Omental fat pad (tissue), 4 donors: ENCODE data around the gene EFHC2. TPM values are rescaled to one million over a fixed set of nuclear protein-coding genes. Genes with fewer than 3 reads are reported as not detected.
"Not testable (repeated sequence)": the region's sequence is repeated elsewhere in the genome, so short reads cannot be mapped to it uniquely, and the experiment has no call there.

Experiments used
- ATAC-seq: fragments of 150-250 bp; one replicate; pipeline ENCODE4 v1.9.1; 2016; ENCODE audit warnings: mild to moderate bottlenecking, moderate library complexity; ENCODE audit not compliant: low FRiP score
- DNase-seq: peaks from one replicate; pipeline ENCODE4 v3.0.0-alpha.2; 2019; ENCODE audit warnings: low spot score
- total RNA-seq, 4 donors: library from RNA; depleted of rRNA; stranded (reverse); fragments of >200 nt; gene quantifications; one replicate each; pipeline ENCODE4 v1.1.0, GENCODE V29; 2016
- TF ChIP-seq, protein P1 (sequence below), 3 donors: fragments of 450-650 bp; IDR thresholded peaks; one replicate each; pipeline ENCODE4 v1.5.1; 2016 to 2017; ENCODE audit warnings: antibody characterized with exemption in 3 of 3, mild to moderate bottlenecking in 3 of 3, moderate library complexity in 2 of 3

Gene EFHC2
- total RNA-seq, 4 donors from 2014 or later: 0.60 to 1.6 TPM; not detected in 2

DNA sequence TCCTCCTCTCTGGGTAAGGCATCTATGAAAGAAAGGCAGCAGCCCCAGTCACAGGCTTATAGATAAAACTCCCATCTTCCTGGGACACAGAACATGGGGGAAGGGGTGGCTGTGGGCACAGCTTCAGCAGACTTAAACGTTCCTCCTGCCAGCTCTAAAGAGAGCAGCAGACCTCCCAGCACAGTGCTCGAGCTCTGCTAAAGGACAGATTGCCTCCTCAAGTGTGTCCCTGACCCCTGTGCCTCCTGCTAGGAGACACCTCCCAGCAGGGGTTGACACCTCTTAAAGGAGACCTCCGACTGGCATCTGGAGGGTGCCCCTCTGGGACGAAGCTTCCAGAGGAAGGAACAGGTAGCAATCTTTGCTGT is 89.9 kb downstream of the EFHC2 start:
- DNase-seq: no peak
- ATAC-seq: no peak
- TF ChIP-seq, protein P1, sequence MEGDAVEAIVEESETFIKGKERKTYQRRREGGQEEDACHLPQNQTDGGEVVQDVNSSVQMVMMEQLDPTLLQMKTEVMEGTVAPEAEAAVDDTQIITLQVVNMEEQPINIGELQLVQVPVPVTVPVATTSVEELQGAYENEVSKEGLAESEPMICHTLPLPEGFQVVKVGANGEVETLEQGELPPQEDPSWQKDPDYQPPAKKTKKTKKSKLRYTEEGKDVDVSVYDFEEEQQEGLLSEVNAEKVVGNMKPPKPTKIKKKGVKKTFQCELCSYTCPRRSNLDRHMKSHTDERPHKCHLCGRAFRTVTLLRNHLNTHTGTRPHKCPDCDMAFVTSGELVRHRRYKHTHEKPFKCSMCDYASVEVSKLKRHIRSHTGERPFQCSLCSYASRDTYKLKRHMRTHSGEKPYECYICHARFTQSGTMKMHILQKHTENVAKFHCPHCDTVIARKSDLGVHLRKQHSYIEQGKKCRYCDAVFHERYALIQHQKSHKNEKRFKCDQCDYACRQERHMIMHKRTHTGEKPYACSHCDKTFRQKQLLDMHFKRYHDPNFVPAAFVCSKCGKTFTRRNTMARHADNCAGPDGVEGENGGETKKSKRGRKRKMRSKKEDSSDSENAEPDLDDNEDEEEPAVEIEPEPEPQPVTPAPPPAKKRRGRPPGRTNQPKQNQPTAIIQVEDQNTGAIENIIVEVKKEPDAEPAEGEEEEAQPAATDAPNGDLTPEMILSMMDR (IDR thresholded peaks at IDR 0.05): no peak

DNA sequence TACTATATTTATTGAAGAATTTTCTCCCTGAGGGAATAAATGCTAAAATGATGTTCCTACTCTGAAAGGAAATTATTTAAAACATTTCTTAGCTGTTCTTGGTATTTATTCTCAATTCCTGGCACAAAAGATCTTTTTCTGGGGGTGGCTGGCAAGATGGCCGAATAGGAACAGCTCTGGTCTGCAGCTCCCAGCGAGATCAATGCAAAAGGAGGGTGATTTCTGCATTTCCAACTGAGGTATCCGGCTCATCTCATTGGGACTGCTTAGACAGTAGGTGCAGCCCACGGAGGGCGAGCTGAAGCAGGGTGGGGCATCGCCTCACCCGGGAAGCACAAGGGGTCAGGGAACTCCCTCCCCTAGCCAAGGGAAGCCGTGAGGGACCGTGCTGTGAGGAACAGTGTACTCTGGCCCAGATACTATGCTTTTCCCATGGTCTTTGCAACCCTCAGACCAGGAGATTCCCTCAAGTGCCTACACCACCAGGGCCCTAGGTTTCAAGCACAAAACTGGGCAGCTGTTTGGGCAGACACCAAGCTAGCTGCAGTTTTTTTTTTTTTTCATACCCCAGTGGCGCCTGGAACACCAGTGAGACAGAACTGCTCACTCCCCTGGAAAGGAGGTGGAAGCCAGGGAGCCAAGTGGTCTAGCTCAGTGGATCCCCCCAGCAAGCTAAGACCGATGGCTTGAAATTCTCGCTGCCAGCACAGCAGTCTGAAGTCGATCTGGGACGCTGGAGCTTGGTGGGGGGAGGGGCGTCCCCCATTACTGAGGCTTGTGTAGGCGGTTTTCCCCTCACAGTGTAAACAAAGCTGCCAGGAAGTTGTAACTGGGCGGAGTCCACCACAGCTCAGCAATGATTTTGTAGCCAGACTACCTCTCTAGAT is 90.5 kb downstream of the EFHC2 start:
- ATAC-seq, DNase-seq: not testable (repeated sequence)

DNA sequence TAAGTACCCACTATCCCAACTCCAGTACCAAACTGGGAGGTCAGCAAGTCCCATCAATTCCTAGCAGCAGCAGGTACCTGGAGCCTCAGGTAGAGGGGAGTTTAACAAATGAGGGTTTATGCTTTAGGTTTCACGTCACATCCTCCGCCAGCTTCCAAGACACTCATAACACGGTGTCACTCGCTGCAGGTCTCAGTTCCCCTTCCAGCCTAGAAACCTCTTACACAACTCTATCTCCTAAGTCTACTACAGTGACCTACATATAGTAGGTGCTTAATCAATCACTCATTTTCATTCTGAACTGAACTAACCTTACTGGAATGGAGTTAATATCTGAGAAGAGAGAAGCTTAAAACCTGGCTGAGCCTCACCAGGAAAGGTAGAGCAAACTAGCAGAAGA is 96.0 kb downstream of the EFHC2 start:
- ATAC-seq: no peak

DNA sequence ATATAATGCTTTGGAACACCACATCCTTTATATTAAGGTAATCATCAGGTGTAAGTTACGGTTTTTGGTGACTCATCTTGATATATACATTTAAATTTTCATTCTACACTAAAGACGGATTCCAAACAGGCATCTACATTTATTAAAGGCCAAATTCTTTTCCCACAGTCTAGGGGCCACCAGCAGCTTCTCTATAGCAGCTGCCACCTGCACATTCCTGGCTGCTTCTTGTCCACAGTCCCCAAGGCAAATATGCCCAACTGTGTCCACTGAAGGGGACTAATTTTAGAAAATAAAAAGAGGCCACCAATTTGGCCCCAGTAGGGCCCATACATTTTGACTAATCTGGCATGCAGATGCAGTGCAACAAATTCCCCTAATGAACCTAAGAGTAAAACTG is 96.6 kb downstream of the EFHC2 start:
- TF ChIP-seq, protein P1 (IDR thresholded peaks at IDR 0.05): no peak
- DNase-seq (no peak), ATAC-seq (no peak)

More for the DNA sequence above, 96.0 kb downstream of the EFHC2 start:
- DNase-seq: no peak
- TF ChIP-seq, protein P1 (IDR thresholded peaks at IDR 0.05): no peak

DNA sequence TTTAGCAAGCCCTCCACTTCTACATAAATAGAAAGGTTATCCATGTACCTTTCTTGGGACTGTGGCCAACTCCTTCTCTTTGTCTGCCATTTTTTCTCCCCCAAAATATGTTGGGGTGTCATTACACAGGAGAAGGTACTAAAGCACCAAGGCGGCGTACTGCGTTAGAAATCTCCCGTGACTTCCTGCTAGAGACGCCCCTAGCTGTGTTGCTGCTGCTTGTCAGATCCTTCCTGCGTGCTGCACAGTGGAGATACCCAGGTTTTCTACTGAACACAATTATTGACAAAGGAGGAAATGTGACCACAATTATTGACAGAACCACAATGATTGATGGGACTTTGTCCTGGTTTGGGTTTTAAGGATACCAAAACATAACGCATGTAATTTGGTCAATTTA is 97.7 kb downstream of the EFHC2 start:
- no peak for DNase-seq
- ATAC-seq: no peak
- TF ChIP-seq, protein P1 (IDR thresholded peaks at IDR 0.05): no peak

DNA sequence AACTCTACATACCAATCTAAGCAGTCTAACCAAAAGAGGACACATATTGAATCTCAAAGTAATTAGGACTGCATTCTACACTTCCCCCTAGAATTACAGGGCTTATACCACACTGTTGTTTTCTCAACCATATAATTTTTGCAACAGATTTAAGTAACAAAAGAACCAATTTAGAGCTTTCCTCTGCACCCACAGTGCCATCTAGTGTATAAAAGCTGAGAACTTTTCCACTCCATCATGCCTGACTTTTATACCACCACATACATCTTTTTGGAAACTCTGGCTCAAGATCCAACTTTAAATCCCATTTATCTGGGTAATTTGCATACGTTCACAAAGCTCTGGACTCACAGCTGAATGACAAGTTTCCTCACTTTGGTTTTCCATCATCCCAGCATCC is 99.5 kb downstream of the EFHC2 start:
- ATAC-seq: no peak

DNA sequence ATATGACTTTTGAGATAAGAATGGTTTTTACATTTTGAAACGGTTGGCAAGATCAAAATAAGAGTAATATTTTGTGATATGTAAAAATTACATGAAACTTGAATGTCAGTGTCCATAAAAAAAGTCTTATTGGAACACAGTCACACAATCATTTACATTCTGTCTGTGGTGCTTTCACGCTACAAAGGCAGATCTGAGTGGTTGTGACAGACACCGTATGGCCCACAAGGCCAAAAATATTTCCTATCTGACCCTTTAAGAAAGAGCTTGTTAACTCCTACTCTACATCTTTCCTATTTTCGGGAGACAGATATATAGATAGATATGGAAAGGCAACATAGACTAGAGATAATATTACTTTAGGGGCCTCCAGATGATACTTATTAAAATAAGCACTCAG is 101.9 kb downstream of the EFHC2 start:
- ATAC-seq: no peak
- DNase-seq: no peak
- TF ChIP-seq, protein P1 (IDR thresholded peaks at IDR 0.05): no peak

More for the DNA sequence above, 99.5 kb downstream of the EFHC2 start:
- DNase-seq: no peak
- TF ChIP-seq, protein P1 (IDR thresholded peaks at IDR 0.05): no peak
